ENCODE results near the gene IGF2R. TPM values are rescaled to one million over a fixed set of nuclear protein-coding genes. Genes with fewer than 3 reads are reported as not detected.
"Not testable (repeated sequence)": the region's sequence is repeated elsewhere in the genome, so short reads cannot be mapped to it uniquely, and the experiment has no call there.

IGF2R gene
- total and polyA plus RNA-seq, 8 donors: 56.5 to 153 (median 60.4) TPM

GRCh38 chr6:160133441-160134336, 164.8 kb downstream of the IGF2R start:
- Histone ChIP-seq H3K27ac (no peak overlapping the region), H3K4me3 (no peak overlapping the region), H3K9me3 (no peaks in the 10 kb centered on the region), H3K27me3 (no peaks in the 10 kb centered on the region), H3K4me1 (no peaks in the 10 kb centered on the region), H3K36me3 (no peaks in the 10 kb centered on the region)
- intact Hi-C loops (cut with DNase I): loop anchor here in 1 of 2 donors (10.0 kb wide), 1 partner anchor 321 kb away; no protein-coding TSS in a partner anchor
- peak in 1 of 4 donors; percentile 79 for DNase-seq
- ATAC-seq: no peak
- TF ChIP-seq CTCF (IDR thresholded peaks at IDR 0.05): no peak

GRCh38 chr6:160134337-160134751, 165.5 kb downstream of the IGF2R start:
- not testable (repeated sequence) for ATAC-seq, H3K27me3 ChIP-seq, H3K27ac ChIP-seq, H3K9me3 ChIP-seq, H3K36me3 ChIP-seq, H3K4me1 ChIP-seq, DNase-seq, H3K4me3 ChIP-seq
- intact Hi-C loops (cut with DNase I): loop anchor here in 1 of 2 donors (10.0 kb wide), 1 partner anchor 320 kb away; no protein-coding TSS in a partner anchor

GRCh38 chr6:160134779-160135547, 166.1 kb downstream of the IGF2R start:
- ATAC-seq: no peak
- Histone ChIP-seq H3K27me3 (no peaks in the 10 kb centered on the region), H3K27ac (no peak overlapping the region), H3K36me3 (no peaks in the 10 kb centered on the region), H3K4me3 (no peak overlapping the region), H3K9me3 (no peaks in the 10 kb centered on the region), H3K4me1 (no peaks in the 10 kb centered on the region)
- no peak for TF ChIP-seq CTCF (IDR thresholded peaks at IDR 0.05)
- intact Hi-C loops (cut with DNase I): loop anchor here in 1 of 2 donors (10.0 kb wide), 1 partner anchor 320 kb away; no protein-coding TSS in a partner anchor
- DNase-seq: no peak

- no peak for DNase-seq
- H3K4me1 ChIP-seq: no peaks in the 10 kb centered on the region
- ATAC-seq: no peak
- H3K36me3 ChIP-seq: no peaks in the 10 kb centered on the region
- TF ChIP-seq CTCF (IDR thresholded peaks at IDR 0.05): no peak
- no peaks in the 10 kb centered on the region for H3K27me3 ChIP-seq
- intact Hi-C loops (cut with DNase I): loop anchor here in 1 of 2 donors (10.0 kb wide), 1 partner anchor 319 kb away; no protein-coding TSS in a partner anchor
- no peak overlapping the region for H3K4me3 ChIP-seq
- no peak overlapping the region for H3K27ac ChIP-seq
- no peaks in the 10 kb centered on the region for H3K9me3 ChIP-seq
These were observed 167.2 kb downstream of the IGF2R start for GRCh38 chr6:160135907-160136655.
